Memory B cell (primary cell): Measurements from ENCODE around the gene MED9.

Source experiments
- ATAC-seq: fragments of 150-1000 bp; cut with Tn5 transposase; 2 replicates; pipeline ENCODE4 v1.10.0; 2021; ENCODE audit warnings: low read depth, mild to moderate bottlenecking, moderate library complexity
- DNase-seq, 2 donors: peaks; one replicate each; pipeline ENCODE4 v3.0.0; 2022; ENCODE audit warnings: low spot score in 2 of 2
- H3K27ac Mint-ChIP-seq: one replicate; pipeline ENCODE4 v1.8.0; 2022; ENCODE audit warnings: mild to moderate bottlenecking, moderate library complexity, mixed read lengths
- H3K27me3 Mint-ChIP-seq: one replicate; pipeline ENCODE4 v1.8.0; 2022; ENCODE audit warnings: mixed read lengths
- H3K36me3 Mint-ChIP-seq: one replicate; pipeline ENCODE4 v1.8.0; 2022; ENCODE audit warnings: mild to moderate bottlenecking, mixed read lengths
- H3K4me1 Mint-ChIP-seq: one replicate; pipeline ENCODE4 v1.8.0; 2022; ENCODE audit warnings: mixed read lengths
- H3K4me3 Mint-ChIP-seq: one replicate; pipeline ENCODE4 v1.8.0; 2022; ENCODE audit warnings: mild to moderate bottlenecking, moderate library complexity, mixed read lengths
- H3K9me3 Mint-ChIP-seq: one replicate; pipeline ENCODE4 v1.8.0; 2022; ENCODE audit warnings: mixed read lengths

The MED9 gene

GRCh38 chr17:17540935-17541639 is 64.3 kb downstream of the MED9 start:
- DNase-seq, result no peak
- no peak overlapping the region for H3K27ac Mint-ChIP-seq
- no peaks in the 10 kb centered on the region for H3K9me3 Mint-ChIP-seq
- ATAC-seq, result no peak
- H3K27me3 Mint-ChIP-seq, result no peaks in the 10 kb centered on the region
- H3K4me3 Mint-ChIP-seq, result no peak overlapping the region
- no peaks in the 10 kb centered on the region for H3K4me1 Mint-ChIP-seq
- no peaks in the 10 kb centered on the region for H3K36me3 Mint-ChIP-seq

DNA sequence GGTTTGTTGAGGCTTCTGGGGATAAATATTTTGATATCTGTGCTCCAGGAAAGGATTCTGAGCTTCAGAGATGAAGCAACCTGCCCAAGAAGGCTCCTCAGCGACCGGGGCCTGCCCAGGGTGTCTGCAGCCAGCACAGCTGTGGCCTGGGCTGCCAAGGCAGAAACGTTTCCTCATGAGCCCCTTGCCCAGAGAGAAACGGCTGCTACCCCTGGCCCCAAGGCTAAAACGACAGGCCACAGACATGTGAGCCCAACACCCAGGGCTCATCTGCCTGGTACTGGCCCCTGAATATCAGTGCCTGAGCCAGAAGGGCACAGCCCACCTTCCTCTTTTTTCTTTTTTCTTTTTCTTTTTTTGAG is 64.8 kb downstream of the MED9 start:
- H3K27ac Mint-ChIP-seq, result no peak overlapping the region
- H3K9me3 Mint-ChIP-seq, result no peaks in the 10 kb centered on the region

More for the DNA sequence above, 64.8 kb downstream of the MED9 start:
- Mint-ChIP-seq H3K4me3 (no peak overlapping the region), H3K36me3 (no peaks in the 10 kb centered on the region), H3K27me3 (no peaks in the 10 kb centered on the region), H3K4me1 (no peaks in the 10 kb centered on the region)
- DNase-seq (no peak), ATAC-seq (no peak)
